ENCODE measurements around the gene LARP6.
"Not testable (repeated sequence)": the region's sequence is repeated elsewhere in the genome, so short reads cannot be mapped to it uniquely, and the experiment has no call there.

The LARP6 gene

GRCh38 chr15:70858614-70859321 is 4.8 kb upstream of the LARP6 start:
- DNase-seq = not testable (repeated sequence)

DNA sequence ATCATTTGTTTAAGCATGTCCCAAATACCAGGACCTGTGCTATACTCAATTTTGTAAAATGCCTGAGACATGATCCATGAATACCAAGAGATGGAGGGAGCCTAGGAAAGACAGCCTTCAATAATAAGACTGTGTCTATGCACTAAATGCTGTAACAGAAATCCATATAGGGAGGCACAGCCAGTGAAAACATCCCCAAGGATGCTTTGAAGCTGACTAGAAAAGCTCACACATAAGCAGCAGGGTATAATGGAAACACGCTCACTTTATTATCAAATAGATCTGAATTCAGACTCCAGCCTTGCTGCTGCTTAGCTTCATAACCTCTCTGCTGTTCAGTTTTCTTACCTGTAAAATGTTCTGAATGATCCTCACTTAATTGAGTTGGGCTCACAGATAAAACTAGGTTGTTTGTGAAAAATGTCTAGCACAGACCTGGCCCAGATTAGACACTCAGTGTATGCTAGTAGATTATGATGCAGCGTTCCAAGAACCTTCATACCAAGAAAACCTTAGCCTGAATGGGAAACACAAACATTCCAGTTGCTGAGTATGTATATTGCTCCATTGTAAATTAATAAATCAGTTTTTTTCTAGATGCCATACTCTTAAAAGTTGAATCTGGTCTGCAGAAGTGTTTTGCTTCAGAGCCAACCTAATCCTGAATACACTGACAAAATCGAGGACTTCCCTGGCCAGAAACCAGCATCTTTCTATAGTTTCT is 3.8 kb upstream of the LARP6 start:
- DNase-seq = no peak

DNA sequence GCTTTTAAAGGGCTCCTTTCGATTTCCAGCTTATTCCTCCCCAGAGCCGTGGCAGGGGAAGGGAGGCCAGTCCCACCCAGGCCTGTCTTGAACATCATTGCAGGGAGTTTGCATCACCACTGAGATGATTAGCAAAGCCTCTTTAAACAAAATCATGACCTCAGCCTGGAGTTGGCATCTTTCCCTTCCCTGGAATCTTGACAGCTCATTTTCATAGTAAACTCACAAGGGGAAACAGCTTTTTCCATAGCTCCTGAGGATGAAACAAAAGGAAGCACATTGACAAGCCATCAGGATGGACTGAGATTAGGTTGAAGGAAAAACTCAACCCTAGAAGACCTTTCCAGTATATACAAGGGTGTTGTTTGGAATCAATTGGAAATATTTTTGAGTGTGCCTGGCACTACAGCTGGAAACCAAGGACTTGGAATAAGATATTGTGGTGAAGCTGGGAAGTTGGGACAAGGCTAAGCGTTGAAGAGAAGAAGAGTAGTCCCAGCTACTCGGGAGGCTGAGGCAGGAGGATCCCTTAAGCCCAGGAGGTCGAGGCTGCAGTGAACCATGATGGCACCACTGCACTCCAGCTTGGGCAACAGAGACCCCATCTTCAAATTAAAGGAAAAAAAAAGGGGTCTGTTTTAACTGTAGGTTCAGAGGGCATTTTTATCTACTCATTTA is 3.1 kb upstream of the LARP6 start:
- DNase-seq = no peak

DNA sequence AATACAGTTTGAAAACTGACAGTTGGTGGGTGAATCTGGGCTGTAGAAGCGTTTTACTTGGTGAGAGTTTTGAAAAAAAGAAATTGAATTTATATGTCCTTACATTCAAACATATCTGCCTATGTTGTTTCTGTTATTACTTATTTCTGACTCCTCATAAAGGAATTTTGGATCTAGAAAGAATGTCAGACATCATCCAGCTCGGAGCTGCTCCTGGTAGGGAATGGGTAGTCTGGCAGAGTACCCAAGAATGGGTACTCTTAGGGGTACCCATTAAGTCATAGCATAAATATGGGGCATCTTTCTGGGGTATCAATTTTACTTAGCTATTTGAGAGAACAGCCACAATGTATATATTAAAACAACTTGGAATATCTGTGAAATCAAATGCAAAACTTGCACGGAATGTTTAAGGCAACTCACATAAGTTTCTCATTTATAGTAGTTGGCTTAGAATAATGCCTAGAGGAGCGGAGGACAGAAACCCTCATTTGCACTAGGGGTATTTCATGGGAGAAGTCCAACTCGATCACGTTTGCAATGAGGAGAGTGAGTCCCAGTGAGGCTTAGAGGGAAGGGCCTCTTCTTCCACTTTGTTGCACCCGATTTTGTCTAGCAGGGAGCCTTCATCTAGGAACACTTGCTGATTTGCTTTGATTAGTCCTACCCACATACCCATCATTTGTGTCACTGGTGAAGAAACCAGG is 2.4 kb upstream of the LARP6 start:
- DNase-seq = no peak

DNA sequence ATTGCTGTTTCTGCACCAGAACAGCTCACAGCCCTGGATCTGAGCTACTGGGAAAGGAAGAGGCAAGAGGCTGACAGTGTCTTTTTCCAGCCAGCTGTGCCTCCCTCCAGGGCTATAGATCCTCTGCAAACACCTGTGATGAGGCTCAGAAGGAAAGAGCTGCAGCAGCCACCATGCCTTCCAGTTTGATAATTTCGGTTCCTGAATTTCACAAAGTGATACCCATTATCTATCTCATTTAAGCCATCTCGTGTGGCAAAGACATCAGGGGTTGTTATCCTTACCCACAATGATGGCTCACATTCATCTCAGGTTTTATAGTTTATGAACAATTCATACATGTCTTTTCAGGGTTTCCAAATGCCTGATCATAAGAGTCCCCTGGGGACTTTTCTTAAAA is 1.8 kb upstream of the LARP6 start:
- no peak for DNase-seq

DNA sequence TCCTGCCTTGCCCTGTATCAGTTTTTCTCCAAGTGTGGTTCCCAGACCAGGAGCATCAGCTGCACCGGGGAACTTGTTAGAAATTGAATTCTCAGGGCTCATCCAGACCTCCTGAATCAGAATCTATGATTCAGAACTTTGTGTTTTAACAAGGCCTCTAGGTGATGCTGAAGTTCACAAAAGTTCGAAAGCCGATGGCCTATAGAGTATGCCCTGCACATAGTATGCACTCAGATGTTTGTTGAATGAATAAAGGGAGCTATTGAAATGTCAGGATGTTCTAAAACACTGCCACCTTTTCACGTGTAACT is 664 bp upstream of the LARP6 start:
- DNase-seq = no peak

DNA sequence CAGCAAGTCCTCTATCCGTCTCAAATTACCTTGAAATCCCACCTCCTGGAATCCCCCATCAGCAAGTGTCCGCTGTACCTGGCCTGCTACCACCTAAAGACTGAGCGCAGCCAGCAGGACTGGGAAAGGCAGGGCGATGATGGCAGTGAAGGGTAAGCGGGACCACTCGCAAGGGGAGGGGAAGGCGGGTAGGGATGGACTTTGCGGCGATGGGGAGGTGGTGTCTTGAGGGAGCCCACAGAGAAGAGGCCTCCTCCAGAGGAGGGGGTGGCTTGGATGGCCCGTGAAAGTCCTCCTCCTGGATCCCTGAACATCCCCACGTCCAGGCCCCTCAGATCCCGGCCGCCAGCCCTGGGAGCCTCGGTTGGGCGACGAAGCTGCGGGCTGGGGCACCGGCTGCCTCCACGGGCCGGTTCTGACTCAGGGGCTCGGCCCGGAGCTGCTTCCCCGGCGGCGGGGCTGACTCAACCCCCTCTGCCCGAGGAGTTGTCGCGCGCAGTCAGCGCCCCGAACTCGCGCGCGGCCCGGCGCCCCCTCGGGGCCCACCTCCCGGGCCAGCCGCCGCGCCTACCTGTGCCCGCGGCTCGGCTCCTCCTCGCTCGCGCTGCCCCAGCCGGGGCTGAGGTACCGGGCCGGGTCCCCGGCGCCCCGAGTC is 512 bp downstream of the LARP6 start:
- peak; percentile 15 for DNase-seq

DNA sequence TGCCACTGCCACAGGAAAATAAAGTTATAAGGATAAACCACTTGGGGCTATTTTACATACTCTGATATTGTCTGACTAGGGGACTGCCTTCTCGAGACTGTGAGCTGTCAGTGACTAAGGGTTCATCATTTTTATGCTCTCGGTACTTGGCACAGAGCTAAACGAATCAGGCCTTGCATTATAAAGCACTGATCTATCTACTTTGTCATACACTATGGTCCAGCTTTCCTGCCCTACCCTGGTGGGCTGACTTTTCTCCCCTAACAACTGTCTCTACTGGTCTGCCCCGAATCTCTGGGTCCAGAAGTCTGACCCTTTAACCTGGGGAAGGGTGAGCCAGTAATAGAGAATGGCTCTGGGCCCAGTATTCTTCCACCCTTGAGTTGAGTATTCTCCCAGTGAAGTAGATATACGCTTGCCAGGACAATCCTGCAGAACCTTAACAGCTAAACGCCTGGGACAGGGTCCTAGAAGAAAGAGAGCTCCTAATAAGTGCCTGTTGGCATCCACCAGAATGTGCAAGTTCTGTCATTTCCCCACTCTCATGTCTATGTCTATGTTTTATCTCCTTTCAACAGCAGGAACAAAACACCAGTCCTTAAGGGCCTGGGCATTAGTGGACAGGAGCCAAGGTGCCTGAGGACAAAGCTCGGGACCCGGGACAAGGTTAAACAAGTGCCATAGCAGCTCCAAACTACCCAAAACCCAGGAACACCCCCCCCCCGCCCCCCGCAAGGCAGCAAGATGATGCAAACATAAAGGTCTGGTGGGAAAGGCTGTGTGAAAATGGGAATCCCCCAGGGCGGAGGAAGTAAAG is 1.2 kb downstream of the LARP6 start:
- DNase-seq = no peak

GRCh38 chr15:70851889-70852288 is 2.1 kb downstream of the LARP6 start:
- no peak for DNase-seq

- no peak for DNase-seq
Observed at GRCh38 chr15:70845602-70846360, 8.2 kb downstream of the LARP6 start.

DNA sequence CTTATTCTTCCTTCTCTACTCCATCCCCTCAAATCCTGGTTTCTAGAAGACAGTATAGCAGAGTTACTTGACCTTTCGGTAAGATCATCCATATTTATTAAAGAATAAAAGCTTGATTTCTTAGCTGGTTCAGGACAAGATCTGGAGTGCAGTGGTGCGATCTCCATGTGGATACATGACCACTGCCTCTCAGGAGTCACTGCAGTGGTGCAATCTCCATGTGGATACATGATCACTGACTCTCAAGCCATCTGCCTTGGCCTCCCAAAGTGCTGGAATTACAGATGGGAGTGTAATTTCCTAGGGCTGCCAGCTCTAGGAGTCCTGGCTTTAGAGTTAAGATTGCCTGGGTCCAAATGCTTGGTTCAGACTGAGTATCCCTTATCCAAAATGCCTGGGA is 16.5 kb downstream of the LARP6 start:
- DNase-seq = no peak

GRCh38 chr15:70835841-70836240 is 18.1 kb downstream of the LARP6 start:
- DNase-seq = no peak

GRCh38 chr15:70835415-70835814 is 18.5 kb downstream of the LARP6 start:
- no peak for DNase-seq

DNA sequence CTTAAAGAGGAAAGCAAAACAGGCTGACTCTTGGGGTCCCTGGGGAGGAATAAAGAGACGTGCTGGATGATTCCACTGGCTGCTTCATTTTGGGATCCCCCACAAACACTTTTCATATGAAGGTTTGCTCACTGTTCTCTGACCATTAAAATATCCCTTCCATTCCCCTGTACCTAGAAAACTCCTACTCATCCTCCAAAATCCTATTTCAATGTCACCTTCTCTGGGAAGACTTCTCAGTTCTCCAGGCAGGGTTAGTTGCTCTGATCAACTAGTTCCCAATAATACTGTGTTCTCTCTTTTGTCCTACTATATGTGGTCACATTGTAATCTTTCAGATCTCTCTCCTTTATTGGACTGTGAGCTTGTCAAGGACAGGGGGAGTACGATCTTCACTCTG is 19.0 kb downstream of the LARP6 start:
- no peak for DNase-seq

- DNase-seq = no peak
Observed at GRCh38 chr15:70833861-70834765, 19.8 kb downstream of the LARP6 start.

- no peak for DNase-seq
Observed at GRCh38 chr15:70833422-70833821, 20.5 kb downstream of the LARP6 start.

GRCh38 chr15:70832176-70832575 is 21.8 kb downstream of the LARP6 start:
- DNase-seq = no peak

DNA sequence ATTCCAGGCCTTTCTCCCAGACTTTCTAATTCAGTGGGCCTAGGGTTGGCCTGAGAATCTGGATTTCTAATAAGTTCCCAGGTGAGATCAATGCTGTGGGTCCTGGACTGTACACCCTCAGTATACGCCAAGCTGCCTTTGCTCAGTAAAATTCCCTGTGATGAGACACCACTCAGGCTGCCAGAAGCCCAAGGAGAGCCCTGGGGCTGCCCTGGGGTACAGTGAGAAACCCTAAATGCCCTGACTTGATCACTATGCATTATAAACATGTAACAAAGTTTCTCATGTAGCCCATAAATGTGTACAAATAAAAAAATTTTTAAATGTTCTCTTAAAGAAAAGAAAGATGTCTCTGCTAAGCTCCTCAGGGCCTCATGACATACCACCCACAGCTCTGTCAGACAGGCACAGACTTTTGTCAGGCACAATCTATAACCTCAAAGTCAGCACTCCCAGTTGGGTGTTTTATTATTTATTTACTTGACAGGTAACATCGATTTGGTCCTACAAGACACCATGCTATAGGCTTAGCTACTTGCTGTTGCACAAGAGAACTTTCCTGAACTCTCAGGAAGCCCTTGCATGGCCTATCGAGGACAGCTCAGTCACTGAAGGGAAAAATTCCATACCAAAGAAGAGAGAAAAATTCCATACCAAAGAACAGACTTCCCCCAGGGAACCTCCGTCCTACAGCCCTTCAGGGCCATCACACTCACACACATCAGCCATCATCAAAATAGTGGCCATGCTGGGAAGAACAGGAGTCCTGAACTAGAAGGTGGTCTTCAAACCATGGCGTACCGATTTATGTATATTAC is 22.7 kb downstream of the LARP6 start:
- DNase-seq = no peak

DNA sequence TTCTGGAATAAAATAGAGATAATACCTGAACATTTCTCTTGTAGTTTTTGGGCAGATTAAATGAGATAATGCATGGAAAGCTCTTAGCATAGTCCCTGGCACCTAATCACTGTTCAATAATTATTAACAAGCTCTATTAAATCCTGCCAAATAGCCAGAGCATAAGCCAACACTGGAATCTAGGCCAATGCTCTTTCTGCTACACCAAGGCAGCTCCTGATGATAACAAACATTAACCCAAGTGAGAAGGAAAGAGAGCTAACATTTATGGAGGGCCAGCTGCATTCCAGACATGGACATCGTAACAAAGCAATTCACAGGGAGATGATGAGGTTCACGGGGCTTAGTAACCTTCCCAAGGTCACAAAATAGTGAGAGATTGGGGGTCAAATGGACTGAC is 23.3 kb downstream of the LARP6 start:
- no peak for DNase-seq

Measured in NCI-H510A (cell line).